ENCODE data around the gene TRAPPC3. TPM values are rescaled to one million over a fixed set of nuclear protein-coding genes. Genes with fewer than 3 reads are reported as not detected.
A peak's percentile ranks its signal among the peaks of the same experiment; 100 is the strongest.
"Not testable (repeated sequence)": the region's sequence is repeated elsewhere in the genome, so short reads cannot be mapped to it uniquely, and the experiment has no call there.

TRAPPC3 gene
- total and polyA plus RNA-seq, 2 donors from 2014 or later, result 58.4 to 102 TPM

DNA sequence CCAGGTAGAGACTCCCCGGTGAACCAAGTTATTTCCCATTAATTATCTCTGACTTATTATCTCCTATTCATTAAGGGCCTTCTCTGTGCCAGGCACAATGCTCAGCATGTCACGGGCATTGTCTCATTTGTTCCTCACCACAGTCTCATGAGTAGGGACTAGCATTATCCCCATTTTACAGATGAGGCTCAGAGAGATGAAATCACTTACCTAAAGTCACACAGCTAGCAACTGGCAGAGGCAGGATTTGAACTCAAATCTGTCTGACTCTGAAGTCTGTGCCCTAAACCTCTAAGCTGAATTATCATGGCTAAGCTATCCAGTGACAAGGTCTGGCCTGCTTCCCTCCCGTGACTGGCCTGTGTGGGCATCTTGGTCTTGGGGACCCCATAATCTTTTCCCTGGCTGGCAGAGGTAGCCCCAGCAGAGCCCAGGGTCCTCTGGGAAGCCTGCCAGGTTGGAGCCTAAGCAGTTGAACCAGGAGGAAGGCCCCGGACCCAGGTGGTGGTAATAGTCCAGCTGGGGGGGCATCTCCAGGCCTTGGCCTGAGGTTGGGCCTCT, 11.2 kb upstream of the TRAPPC3 start:
- no peak for FAIRE-seq
- H3K9me3 ChIP-seq (ENCODE audit: control insufficient read depth in 2 of 3, insufficient read depth in 1 of 3, low read length in 3 of 3), result no peaks in the 10 kb centered on the region
- peak overlapping the region in 1 of 3 donors; percentile 21 for H3K4me3 ChIP-seq (ENCODE audit: low read length in 3 of 3)
- H3K27me3 ChIP-seq (ENCODE audit: control insufficient read depth, insufficient read depth, low read length), result no peaks in the 10 kb centered on the region
- TF ChIP-seq, protein P1, sequence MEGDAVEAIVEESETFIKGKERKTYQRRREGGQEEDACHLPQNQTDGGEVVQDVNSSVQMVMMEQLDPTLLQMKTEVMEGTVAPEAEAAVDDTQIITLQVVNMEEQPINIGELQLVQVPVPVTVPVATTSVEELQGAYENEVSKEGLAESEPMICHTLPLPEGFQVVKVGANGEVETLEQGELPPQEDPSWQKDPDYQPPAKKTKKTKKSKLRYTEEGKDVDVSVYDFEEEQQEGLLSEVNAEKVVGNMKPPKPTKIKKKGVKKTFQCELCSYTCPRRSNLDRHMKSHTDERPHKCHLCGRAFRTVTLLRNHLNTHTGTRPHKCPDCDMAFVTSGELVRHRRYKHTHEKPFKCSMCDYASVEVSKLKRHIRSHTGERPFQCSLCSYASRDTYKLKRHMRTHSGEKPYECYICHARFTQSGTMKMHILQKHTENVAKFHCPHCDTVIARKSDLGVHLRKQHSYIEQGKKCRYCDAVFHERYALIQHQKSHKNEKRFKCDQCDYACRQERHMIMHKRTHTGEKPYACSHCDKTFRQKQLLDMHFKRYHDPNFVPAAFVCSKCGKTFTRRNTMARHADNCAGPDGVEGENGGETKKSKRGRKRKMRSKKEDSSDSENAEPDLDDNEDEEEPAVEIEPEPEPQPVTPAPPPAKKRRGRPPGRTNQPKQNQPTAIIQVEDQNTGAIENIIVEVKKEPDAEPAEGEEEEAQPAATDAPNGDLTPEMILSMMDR (IDR thresholded peaks at IDR 0.05; ENCODE audit: borderline replicate concordance, extremely low read depth, insufficient read depth), result no peak
- DNase-seq, result no peak
- peak overlapping the region in 2 of 3 donors; percentile 5 to 63 for H3K9ac ChIP-seq (ENCODE audit: low read length in 3 of 3)
- H3K36me3 ChIP-seq (ENCODE audit: control insufficient read depth in 2 of 3, insufficient read depth in 3 of 3, low read length in 3 of 3), result peaks cover 0 to 5% (median 0%) of the 10 kb centered on the region in 3 donors
- H3K27ac ChIP-seq (ENCODE audit: low read depth in 2 of 2, low read length in 2 of 2), result peak overlapping the region; percentile 61 to 88
- intact Hi-C loops (cut with DNase I), result no loop called here
- H3K4me1 ChIP-seq (ENCODE audit: control insufficient read depth in 2 of 3, insufficient read depth in 2 of 3, low read depth in 1 of 3, low read length in 3 of 3), result peaks cover 0 to 33% (median 21%) of the 10 kb centered on the region in 3 donors

DNA sequence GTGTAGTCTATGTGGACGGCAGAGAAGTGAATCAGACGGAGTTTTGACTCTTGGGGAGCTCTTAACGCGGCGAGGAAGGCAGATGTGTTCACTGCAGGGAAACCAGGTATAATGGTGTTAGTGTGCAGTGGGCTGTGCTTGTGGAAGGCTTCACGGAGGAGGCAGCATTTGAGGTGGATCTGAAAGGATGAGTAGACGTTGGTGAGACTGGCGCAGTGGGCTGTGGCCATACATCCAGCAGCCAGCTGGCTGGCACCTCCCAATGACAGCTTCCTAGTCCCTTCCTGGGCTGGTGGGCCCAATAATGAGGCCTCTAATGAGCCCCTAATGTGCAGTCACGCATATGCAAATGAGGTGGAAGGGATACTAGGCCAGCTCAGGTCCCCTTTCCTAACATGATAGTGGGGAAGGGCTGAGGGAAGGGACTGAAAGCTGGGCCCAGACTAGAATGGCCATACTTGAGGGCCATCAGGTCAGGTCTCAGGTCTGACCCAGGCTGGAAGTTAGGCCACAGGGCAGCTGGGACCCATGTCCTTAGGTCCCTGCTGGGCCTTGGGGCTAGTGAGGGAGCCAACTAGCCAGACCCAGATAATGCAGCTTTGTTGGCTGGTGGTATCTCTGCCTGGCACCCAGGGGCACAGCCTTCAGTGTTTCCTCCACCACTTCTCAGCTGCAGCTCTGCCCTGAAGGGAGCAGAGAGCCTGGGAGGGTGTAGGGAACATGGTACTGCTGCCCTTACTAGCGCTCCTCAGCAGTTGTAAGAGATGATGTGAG, 10.5 kb upstream of the TRAPPC3 start:
- Histone ChIP-seq H3K36me3 (ENCODE audit: control insufficient read depth in 2 of 3, insufficient read depth in 3 of 3, low read length in 3 of 3) (peaks cover 0 to 5% (median 0%) of the 10 kb centered on the region in 3 donors), H3K4me1 (ENCODE audit: control insufficient read depth in 2 of 3, insufficient read depth in 2 of 3, low read depth in 1 of 3, low read length in 3 of 3) (peaks cover 0 to 37% (median 26%) of the 10 kb centered on the region in 3 donors), H3K27me3 (ENCODE audit: control insufficient read depth, insufficient read depth, low read length) (no peaks in the 10 kb centered on the region), H3K4me3 (ENCODE audit: low read length in 3 of 3) (no peak overlapping the region), H3K9ac (ENCODE audit: low read length in 3 of 3) (no peak overlapping the region), H3K27ac (ENCODE audit: low read depth in 2 of 2, low read length in 2 of 2) (peak overlapping the region in 1 of 2 donors; percentile 45), H3K9me3 (ENCODE audit: control insufficient read depth in 2 of 3, insufficient read depth in 1 of 3, low read length in 3 of 3) (no peaks in the 10 kb centered on the region)
- DNase-seq (no peak), FAIRE-seq (no peak)
- TF ChIP-seq, protein P1 (IDR thresholded peaks at IDR 0.05; ENCODE audit: borderline replicate concordance, extremely low read depth, insufficient read depth), result no peak
- intact Hi-C loops (cut with DNase I), result no loop called here

DNA sequence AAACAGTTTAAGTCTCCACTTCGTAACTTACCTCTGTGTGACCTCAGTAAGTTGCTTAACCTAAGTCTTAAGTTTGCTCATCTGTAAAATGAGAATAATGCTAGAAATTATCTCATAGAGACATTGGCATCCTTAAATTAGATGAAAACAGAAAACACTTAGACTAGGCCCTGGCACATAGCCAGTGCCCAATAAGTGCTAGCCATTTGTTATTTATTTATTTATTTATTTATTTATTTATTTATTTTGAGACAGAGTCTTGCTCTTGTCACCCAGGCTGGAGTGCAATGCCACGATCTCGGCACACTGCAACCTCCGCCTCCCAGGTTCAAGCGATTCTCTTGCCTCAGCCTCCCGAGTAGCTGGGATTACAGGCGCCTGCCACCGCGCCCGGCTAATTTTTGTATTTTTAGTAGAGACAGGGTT, 9.6 kb upstream of the TRAPPC3 start:
- H3K36me3 ChIP-seq (ENCODE audit: control insufficient read depth in 2 of 3, insufficient read depth in 3 of 3, low read length in 3 of 3); H3K4me3 ChIP-seq (ENCODE audit: low read length in 3 of 3); H3K9me3 ChIP-seq (ENCODE audit: control insufficient read depth in 2 of 3, insufficient read depth in 1 of 3, low read length in 3 of 3); FAIRE-seq; intact Hi-C loops (cut with DNase I); DNase-seq; H3K27ac ChIP-seq (ENCODE audit: low read depth in 2 of 2, low read length in 2 of 2); H3K9ac ChIP-seq (ENCODE audit: low read length in 3 of 3); H3K27me3 ChIP-seq (ENCODE audit: control insufficient read depth, insufficient read depth, low read length): not testable (repeated sequence)
- peaks cover 0 to 38% (median 28%) of the 10 kb centered on the region in 3 donors for H3K4me1 ChIP-seq (ENCODE audit: control insufficient read depth in 2 of 3, insufficient read depth in 2 of 3, low read depth in 1 of 3, low read length in 3 of 3)

Measured in kidney (tissue), 14 donors.